ENCODE data around the gene SPRYD3.

DNA sequence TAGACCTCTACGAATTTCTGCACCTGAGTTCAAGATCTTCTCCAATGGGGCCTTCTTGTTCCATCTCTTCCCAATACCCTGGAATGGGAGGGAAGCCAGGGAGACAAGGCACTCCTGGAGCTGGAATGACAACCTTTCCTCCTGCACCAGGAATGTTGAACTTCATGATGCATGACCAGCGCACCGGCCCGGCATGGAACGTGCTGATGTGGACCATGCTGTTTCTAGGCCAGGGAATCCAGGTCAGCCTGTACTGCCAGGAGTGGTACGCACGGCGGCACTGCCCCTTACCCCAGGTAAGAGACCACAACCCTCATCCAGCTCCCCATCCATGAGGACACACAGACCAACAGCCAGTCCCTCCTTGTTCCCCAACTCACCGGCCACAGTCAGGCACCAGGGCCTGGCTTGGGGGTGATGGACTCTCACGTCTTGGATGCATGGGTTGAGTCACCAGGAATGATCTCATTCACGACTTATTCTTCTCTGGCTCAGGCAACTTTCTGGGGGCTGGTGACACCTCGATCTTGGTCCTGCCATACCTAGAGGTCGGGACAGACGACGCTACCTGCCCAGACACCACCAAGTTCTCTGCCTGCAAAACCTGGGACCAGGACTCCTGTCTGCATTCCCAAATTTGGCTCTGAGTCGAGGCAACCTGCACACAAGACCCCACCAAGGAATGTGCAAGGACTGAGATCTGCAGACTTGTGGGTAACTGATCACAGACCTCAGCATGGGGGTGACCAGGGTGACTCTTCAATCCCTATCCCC, 44.6 kb upstream of the SPRYD3 start:
- no peak for TF ChIP-seq EZH2phosphoT487 (IDR thresholded peaks at IDR 0.05; ENCODE audit: insufficient read depth, low read depth)
- TF ChIP-seq EZH2 (IDR thresholded peaks at IDR 0.05; ENCODE audit: insufficient read depth, poor library complexity, severe bottlenecking) = no peak

Data from GM23248 (cell line).